ENCODE data around the gene GMCL1. TPM values are rescaled to one million over a fixed set of nuclear protein-coding genes. Genes with fewer than 3 reads are reported as not detected.
A peak's percentile ranks its signal among the peaks of the same experiment; 100 is the strongest.

The GMCL1 gene
- total and polyA plus RNA-seq, 9 of the 15 experiments (the other 6 are each of a cell fraction or from before 2014, with no cell fraction given), result 7.0 to 27.3 (median 15.4) TPM

GRCh38 chr2:69816923-69817542, 12.4 kb upstream of the GMCL1 start:
- no peak overlapping the region for H2AFZ ChIP-seq (ENCODE audit: low read depth, low read length)
- H3K27ac ChIP-seq (ENCODE audit: extremely low read depth, low read depth, low read length), result no peak overlapping the region
- H3K4me2 ChIP-seq (ENCODE audit: insufficient read depth, low read length), result no peak overlapping the region
- DNase-seq (ENCODE audit: extremely low read depth in 1 of 4, low spot score in 3 of 4) (peak; percentile 61 to 87 (median 64)), FAIRE-seq (peak; percentile 86), ATAC-seq (peak; percentile 84)
- no peaks in the 10 kb centered on the region for H3K9me3 ChIP-seq (replicated peaks; ENCODE audit: control insufficient read depth, insufficient read depth, low read depth, low read length)
- no peaks in the 10 kb centered on the region for H3K79me2 ChIP-seq (ENCODE audit: control insufficient read depth, insufficient read depth, low read length)
- in situ Hi-C loops (cut with MboI) (no loop called here), intact Hi-C loops (cut with micrococcal nuclease) (loop anchor here (1.0 to 5.0 kb wide), 3 partner anchors 75 to 260 kb away; partner anchors contain the start of gene ANXA4)
- H3K4me3 ChIP-seq, result no peak overlapping the region
- no peaks in the 10 kb centered on the region for H3K36me3 ChIP-seq (ENCODE audit: control insufficient read depth, insufficient read depth, low read length)
- no peaks in the 10 kb centered on the region for H3K27me3 ChIP-seq (ENCODE audit: control insufficient read depth in 2 of 2, insufficient read depth in 2 of 2, low read length in 2 of 2)
- H3K9me1 ChIP-seq (ENCODE audit: control insufficient read depth, insufficient read depth, low read length), result no peaks in the 10 kb centered on the region
- no TSS peak for BruUV-seq (replicated peaks)
- CTCF ChIA-PET (ENCODE audit: low intra/inter-chr PET ratio), result interaction anchor here (0.5 to 2.8 kb wide), 5 partner anchors 85 to 507 kb away, joined by 3 to 28 read pairs (median 3); no protein-coding TSS in a partner anchor
- no peaks in the 10 kb centered on the region for H4K20me1 ChIP-seq (replicated peaks; ENCODE audit: control insufficient read depth, insufficient read depth, low read length)
- H3K9ac ChIP-seq (ENCODE audit: insufficient read depth in 1 of 2, low read depth in 2 of 2, low read length in 2 of 2), result no peak overlapping the region
- peaks cover 10 to 15% of the 10 kb centered on the region in 2 experiments; a peak in 4 of 5 replicates for H3K4me1 ChIP-seq (replicated peaks in 1 of 2; ENCODE audit: control insufficient read depth in 2 of 2, insufficient read depth in 2 of 2, low read length in 2 of 2)
- POLR2A ChIA-PET, result interaction anchor here (0.7 to 3.3 kb wide), 6 partner anchors 11 to 877 kb away, joined by 3 to 18 read pairs (median 6); no protein-coding TSS in a partner anchor
- 8% methylated on average over 3 of the region's 3 CpGs for WGBS (ENCODE audit: insufficient coverage, low coverage, missing lambda C conversion rate)
- TF ChIP-seq, protein P1, sequence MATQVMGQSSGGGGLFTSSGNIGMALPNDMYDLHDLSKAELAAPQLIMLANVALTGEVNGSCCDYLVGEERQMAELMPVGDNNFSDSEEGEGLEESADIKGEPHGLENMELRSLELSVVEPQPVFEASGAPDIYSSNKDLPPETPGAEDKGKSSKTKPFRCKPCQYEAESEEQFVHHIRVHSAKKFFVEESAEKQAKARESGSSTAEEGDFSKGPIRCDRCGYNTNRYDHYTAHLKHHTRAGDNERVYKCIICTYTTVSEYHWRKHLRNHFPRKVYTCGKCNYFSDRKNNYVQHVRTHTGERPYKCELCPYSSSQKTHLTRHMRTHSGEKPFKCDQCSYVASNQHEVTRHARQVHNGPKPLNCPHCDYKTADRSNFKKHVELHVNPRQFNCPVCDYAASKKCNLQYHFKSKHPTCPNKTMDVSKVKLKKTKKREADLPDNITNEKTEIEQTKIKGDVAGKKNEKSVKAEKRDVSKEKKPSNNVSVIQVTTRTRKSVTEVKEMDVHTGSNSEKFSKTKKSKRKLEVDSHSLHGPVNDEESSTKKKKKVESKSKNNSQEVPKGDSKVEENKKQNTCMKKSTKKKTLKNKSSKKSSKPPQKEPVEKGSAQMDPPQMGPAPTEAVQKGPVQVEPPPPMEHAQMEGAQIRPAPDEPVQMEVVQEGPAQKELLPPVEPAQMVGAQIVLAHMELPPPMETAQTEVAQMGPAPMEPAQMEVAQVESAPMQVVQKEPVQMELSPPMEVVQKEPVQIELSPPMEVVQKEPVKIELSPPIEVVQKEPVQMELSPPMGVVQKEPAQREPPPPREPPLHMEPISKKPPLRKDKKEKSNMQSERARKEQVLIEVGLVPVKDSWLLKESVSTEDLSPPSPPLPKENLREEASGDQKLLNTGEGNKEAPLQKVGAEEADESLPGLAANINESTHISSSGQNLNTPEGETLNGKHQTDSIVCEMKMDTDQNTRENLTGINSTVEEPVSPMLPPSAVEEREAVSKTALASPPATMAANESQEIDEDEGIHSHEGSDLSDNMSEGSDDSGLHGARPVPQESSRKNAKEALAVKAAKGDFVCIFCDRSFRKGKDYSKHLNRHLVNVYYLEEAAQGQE (IDR thresholded peaks at IDR 0.05; ENCODE audit: borderline replicate concordance), result peak; percentile 80; the same call in 1 of the 2 replicates
- TF ChIP-seq, protein P1 (CRISPR knock-in tag; IDR thresholded peaks at IDR 0.05; ENCODE audit: low read depth), result no peak
- TF ChIP-seq CEBPG (CRISPR knock-in tag; IDR thresholded peaks at IDR 0.05) (no peak), CEBPG (tag; conservative IDR thresholded peaks at IDR 0.05 in 1 of 2, IDR thresholded peaks at IDR 0.05 in 1 of 2) (peak; percentile 53 to 64; a peak in 3 of 4 replicates), MNT (conservative IDR thresholded peaks at IDR 0.05) (peak in 1 of 2 experiments; percentile 40; a peak in 1 of 4 replicates), CBFA2T3 (IDR thresholded peaks at IDR 0.05) (peak; percentile 45; the same call in 1 of the 2 replicates), RBFOX2 (IDR thresholded peaks at IDR 0.05; ENCODE audit: low read depth, low read length) (no peak), JUNB (CRISPR knock-in tag; conservative IDR thresholded peaks at IDR 0.05) (no peak), SPI1 (IDR thresholded peaks at IDR 0.05; ENCODE audit: borderline replicate concordance, low read depth, low read length) (peak; percentile 92), HNRNPL (IDR thresholded peaks at IDR 0.05; ENCODE audit: low read depth, low read length) (no peak), NRF1 (conservative IDR thresholded peaks at IDR 0.05 in 1 of 2, IDR thresholded peaks at IDR 0.05 in 1 of 2) (no peak; a peak in 1 of 4 replicates), STAG1 (CRISPR knock-in tag; IDR thresholded peaks at IDR 0.05; ENCODE audit: borderline replicate concordance) (no peak), SMARCA4 (IDR thresholded peaks at IDR 0.05) (peak; percentile 51)
